Mesendoderm (in vitro differentiated cells): ENCODE results near the gene KAT14. TPM values are rescaled to one million over a fixed set of nuclear protein-coding genes. Genes with fewer than 3 reads are reported as not detected.
"Not testable (repeated sequence)": the region's sequence is repeated elsewhere in the genome, so short reads cannot be mapped to it uniquely, and the experiment has no call there.

Experiments
- DNase-seq: peaks from one replicate; pipeline ENCODE4 v3.0.0; 2013
- H2AK5ac ChIP-seq: 2 replicates; pipeline ENCODE4 v1.6.1; 2013; ENCODE audit warnings: low read length, inconsistent platforms
- H2BK120ac ChIP-seq: 2 replicates; pipeline ENCODE4 v1.6.1; 2013; ENCODE audit warnings: low read depth, mild to moderate bottlenecking, low read length, moderate library complexity, mixed read lengths
- H2BK15ac ChIP-seq: replicated peaks from 2 replicates; pipeline ENCODE4 v1.6.1; 2013; ENCODE audit warnings: low read depth, mild to moderate bottlenecking, moderate library complexity
- H2BK5ac ChIP-seq: 2 replicates; pipeline ENCODE4 v1.6.1; 2013; ENCODE audit warnings: low read length, inconsistent platforms
- H3K18ac ChIP-seq: 2 replicates; pipeline ENCODE4 v1.6.1; 2013; ENCODE audit warnings: mild to moderate bottlenecking, low read length, mixed read lengths
- H3K23ac ChIP-seq: one replicate; pipeline ENCODE4 v1.6.1; 2013; ENCODE audit warnings: low read length
- H3K27ac ChIP-seq: 2 replicates; pipeline ENCODE4 v1.5.1; 2013; ENCODE audit warnings: low read depth, mild to moderate bottlenecking, inconsistent platforms, low read length, moderate library complexity
- H3K27me3 ChIP-seq: 2 replicates; pipeline ENCODE4 v1.6.1; 2013; ENCODE audit warnings: low read length, control low read depth, mild to moderate bottlenecking, inconsistent platforms; ENCODE audit not compliant: insufficient read depth, poor library complexity
- H3K36me3 ChIP-seq: 2 replicates; pipeline ENCODE4 v1.6.1; 2013; ENCODE audit warnings: low read length, inconsistent platforms; ENCODE audit not compliant: control insufficient read depth, insufficient read depth
- H3K4ac ChIP-seq: one replicate; pipeline ENCODE4 v1.6.1; 2013; ENCODE audit warnings: low read depth, mild to moderate bottlenecking, low read length, moderate library complexity
- H3K4me1 ChIP-seq: 2 replicates; pipeline ENCODE4 v1.6.1; 2013; ENCODE audit warnings: low read depth, low read length, inconsistent platforms; ENCODE audit not compliant: control insufficient read depth
- H3K4me2 ChIP-seq: 2 replicates; pipeline ENCODE4 v1.6.1; 2013; ENCODE audit warnings: low read length
- H3K4me3 ChIP-seq: 2 replicates; pipeline ENCODE4 v1.5.1; 2013; ENCODE audit warnings: mild to moderate bottlenecking, low read length
- H3K56ac ChIP-seq: one replicate; pipeline ENCODE4 v1.6.1; 2013; ENCODE audit warnings: low read length
- H3K79me1 ChIP-seq: 2 replicates; pipeline ENCODE4 v1.6.1; 2013; ENCODE audit warnings: low read length, inconsistent platforms
- H3K79me2 ChIP-seq: 2 replicates; pipeline ENCODE4 v1.6.1; 2013; ENCODE audit warnings: mild to moderate bottlenecking, low read length; ENCODE audit not compliant: control insufficient read depth, insufficient read depth
- H3K9ac ChIP-seq: 2 replicates; pipeline ENCODE4 v1.6.1; 2013; ENCODE audit warnings: low read length, inconsistent platforms
- H4K5ac ChIP-seq: one replicate; pipeline ENCODE4 v1.6.1; 2013; ENCODE audit warnings: low read length
- H4K8ac ChIP-seq: one replicate; pipeline ENCODE4 v1.6.1; 2013; ENCODE audit warnings: low read depth, mild to moderate bottlenecking, control low read depth, low read length, moderate library complexity
- WGBS: extraction: QIAGEN DNeasy Blood & Tissue Kit; methylation state at CpG from one replicate; pipeline ENCODE4 v1.1.7; 2013; ENCODE audit warnings: low lambda C conversion rate, missing lambda C conversion rate; ENCODE audit not compliant: insufficient coverage; ENCODE audit errors: extremely low coverage; 5-methylcytosine and 5-hydroxymethylcytosine counted together
- polyA plus RNA-seq, 2 experiments: library from polyadenylated mRNA; stranded (reverse); fragments of 200-250 nt; gene quantifications; one replicate each; pipeline ENCODE4 v1.2.3, GENCODE V29; 2013

KAT14 gene
- polyA plus RNA-seq (2013, experiment 1 of 2) = 18.2 TPM
- polyA plus RNA-seq (2013, experiment 2 of 2) = 18.4 TPM

DNA sequence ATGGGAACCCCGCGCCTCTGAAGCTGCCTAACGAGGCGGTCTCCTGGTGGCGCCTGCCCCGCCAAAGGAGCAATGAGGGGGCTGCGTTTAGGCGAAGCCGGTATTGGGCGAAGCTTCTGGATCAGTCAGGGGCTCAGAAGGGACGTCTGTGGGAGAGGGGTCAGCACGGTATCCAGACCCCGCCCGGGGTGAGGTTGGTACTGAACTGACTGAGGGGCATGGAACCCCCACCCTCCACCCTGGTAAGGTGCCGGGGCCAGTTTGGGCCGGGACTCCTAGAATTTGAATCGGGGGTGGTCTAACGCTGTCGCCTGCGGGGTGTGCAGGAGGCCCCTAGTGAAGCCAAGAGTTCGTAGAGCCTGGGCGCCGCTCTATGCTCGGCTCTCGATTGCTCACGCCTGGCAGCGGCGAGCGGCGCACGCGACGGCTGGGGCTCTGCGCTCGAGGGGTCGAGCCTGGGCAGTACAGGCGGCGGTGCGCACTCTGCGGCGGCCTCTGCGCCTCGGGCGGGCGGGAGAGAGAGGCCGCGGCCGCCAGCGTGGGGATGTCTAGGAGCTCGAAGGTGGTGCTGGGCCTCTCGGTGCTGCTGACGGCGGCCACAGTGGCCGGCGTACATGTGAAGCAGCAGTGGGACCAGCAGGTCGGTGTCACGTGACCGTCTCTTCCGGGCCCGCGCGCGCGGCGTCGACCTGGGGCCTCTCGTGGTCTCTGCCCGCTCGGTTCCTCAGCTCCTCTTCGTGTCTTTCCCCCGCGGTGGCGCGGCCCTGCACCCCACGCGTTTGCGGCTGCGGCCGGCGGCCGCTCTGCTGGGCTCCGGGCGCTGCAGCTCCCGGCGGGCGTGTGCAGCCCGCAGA lies at the start of gene KAT14, which contains the start of gene PET117:
KAT14 (plus strand) TSS at position 452 of the 854 bp plus-strand sequence. CDS start 4,798 bp downstream, outside the sequence.
PET117 (plus strand) TSS at position 452 of the 854 bp plus-strand sequence; CDS start at position 545, 93 bp downstream.
- peak within 1 kb of the TSS; percentile 67 for H4K8ac ChIP-seq
- peaks cover 23% of the 10 kb centered on the region for H3K79me2 ChIP-seq
- H3K27me3 ChIP-seq = no peaks in the 10 kb centered on the region
- peak within 1 kb of the TSS; percentile 92 for H3K4ac ChIP-seq
- H3K79me1 ChIP-seq = peaks cover 14% of the 10 kb centered on the region
- H2BK5ac ChIP-seq = peak within 1 kb of the TSS; percentile 87
- H3K36me3 ChIP-seq = peaks cover 2% of the 10 kb centered on the region
- H3K9ac ChIP-seq = peak within 1 kb of the TSS; percentile 95
- peak within 1 kb of the TSS; percentile 48 for H3K23ac ChIP-seq
- peak within 1 kb of the TSS; percentile 97 for H3K4me2 ChIP-seq
- WGBS = no CpG with 5 or more reads among the region's 87 CpGs
- peak within 1 kb of the TSS; percentile 32 for H2BK120ac ChIP-seq
- H2BK15ac ChIP-seq = no peak within 1 kb of the TSS
- peaks cover 7% of the 10 kb centered on the region for H3K4me1 ChIP-seq
- DNase-seq = peak; percentile 97
- H3K56ac ChIP-seq = peak within 1 kb of the TSS; percentile 96
- H4K5ac ChIP-seq = peak within 1 kb of the TSS; percentile 85
- peak within 1 kb of the TSS; percentile 95 for H3K18ac ChIP-seq
- H3K27ac ChIP-seq = peak within 1 kb of the TSS; percentile 94
- H2AK5ac ChIP-seq = no peak within 1 kb of the TSS
- peak within 1 kb of the TSS; percentile 94 for H3K4me3 ChIP-seq

DNA sequence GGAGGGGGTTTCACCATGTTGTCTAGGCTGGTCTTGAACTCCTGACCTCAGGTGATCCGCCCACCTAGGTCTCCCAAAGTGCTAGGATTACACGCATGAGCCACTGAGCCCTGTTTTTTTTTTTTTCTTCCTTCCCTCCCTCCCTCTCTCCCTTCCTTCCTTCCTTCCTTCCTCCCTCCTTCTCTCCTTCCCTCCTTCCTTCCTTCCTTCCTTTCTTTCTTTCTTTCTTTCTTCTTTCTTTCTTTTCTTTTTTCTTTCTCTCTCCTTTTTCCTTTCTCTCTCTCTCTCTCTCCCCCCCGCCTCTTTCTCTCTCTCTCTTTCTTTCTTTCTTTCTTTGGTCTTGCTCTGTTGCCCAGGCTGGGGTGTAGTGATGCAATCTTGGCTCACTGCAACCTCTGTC lies 49.4 kb upstream of the KAT14 start:
- not testable (repeated sequence) for H3K36me3 ChIP-seq, H3K4me3 ChIP-seq, H3K79me2 ChIP-seq, H3K4me1 ChIP-seq, H3K56ac ChIP-seq, H2BK5ac ChIP-seq, H3K79me1 ChIP-seq, H4K5ac ChIP-seq, H3K27me3 ChIP-seq, H4K8ac ChIP-seq, H3K27ac ChIP-seq, H3K4me2 ChIP-seq, H2BK120ac ChIP-seq, H3K4ac ChIP-seq, H2AK5ac ChIP-seq, H3K18ac ChIP-seq, DNase-seq, H2BK15ac ChIP-seq, H3K23ac ChIP-seq, H3K9ac ChIP-seq
- no CpG with 5 or more reads among the region's 3 CpGs for WGBS

DNA sequence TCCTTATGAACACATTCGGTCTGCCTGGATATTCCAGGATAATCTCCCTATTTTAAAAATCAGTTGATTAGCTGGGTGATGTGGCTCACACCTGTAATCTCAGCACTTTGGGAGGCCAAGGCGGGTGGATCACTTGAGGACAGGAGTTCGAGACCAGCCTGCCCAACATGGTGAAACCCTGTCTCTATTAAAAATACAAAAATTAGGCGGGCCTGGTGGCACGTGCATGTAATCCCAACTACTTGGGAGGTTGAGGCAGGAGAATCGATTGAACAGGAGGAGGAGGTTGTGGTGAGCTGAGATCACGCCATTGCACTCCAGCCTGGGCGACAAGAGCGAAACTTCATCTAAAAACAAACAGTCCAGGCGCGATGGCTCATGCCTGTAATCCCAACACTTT lies 48.8 kb upstream of the KAT14 start:
- not testable (repeated sequence) for H2AK5ac ChIP-seq, H4K8ac ChIP-seq, H3K4me1 ChIP-seq, H3K27ac ChIP-seq, H3K18ac ChIP-seq, H3K4me3 ChIP-seq, H3K9ac ChIP-seq, H3K56ac ChIP-seq, H3K4me2 ChIP-seq, H3K23ac ChIP-seq, H3K27me3 ChIP-seq, DNase-seq, H2BK120ac ChIP-seq, H3K79me1 ChIP-seq, H3K36me3 ChIP-seq, H2BK5ac ChIP-seq, H4K5ac ChIP-seq, H3K4ac ChIP-seq, H2BK15ac ChIP-seq, H3K79me2 ChIP-seq
- no CpG with 5 or more reads among the region's 11 CpGs for WGBS

DNA sequence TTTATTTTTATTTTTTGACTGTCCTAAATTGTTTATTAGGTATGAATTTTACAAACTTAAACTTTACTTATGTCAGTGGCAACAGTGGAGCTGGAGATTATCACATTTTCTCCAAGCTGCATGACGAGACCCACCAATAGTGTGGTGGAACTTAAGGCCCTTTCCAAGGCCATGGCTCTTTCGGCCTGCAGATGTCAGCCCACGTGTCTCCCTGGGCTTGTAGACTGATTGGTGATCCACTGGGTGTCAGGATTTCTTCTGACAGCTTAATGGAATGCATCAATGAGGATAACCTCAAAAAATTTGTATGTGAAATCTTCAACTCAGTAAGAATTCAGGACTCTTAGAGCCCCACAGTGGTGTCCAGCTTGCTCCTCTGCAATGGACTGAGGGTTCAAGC lies 47.6 kb upstream of the KAT14 start:
- no peak overlapping the region for H4K5ac ChIP-seq
- no peaks in the 10 kb centered on the region for H3K79me1 ChIP-seq
- H2BK120ac ChIP-seq = no peak overlapping the region
- no CpG with 5 or more reads among the region's 3 CpGs for WGBS
- no peaks in the 10 kb centered on the region for H3K27me3 ChIP-seq
- no peak overlapping the region for H3K27ac ChIP-seq
- no peak overlapping the region for H2BK15ac ChIP-seq
- H3K4me2 ChIP-seq = no peak overlapping the region
- H4K8ac ChIP-seq = no peak overlapping the region
- no peak overlapping the region for H3K4ac ChIP-seq
- no peak overlapping the region for H2BK5ac ChIP-seq
- no peak overlapping the region for H3K4me3 ChIP-seq
- no peak overlapping the region for H3K9ac ChIP-seq
- H3K56ac ChIP-seq = no peak overlapping the region
- no peaks in the 10 kb centered on the region for H3K36me3 ChIP-seq
- no peaks in the 10 kb centered on the region for H3K4me1 ChIP-seq
- H3K23ac ChIP-seq = no peak overlapping the region
- no peak overlapping the region for H2AK5ac ChIP-seq
- peak; percentile 46 for DNase-seq
- no peak overlapping the region for H3K18ac ChIP-seq
- no peaks in the 10 kb centered on the region for H3K79me2 ChIP-seq

DNA sequence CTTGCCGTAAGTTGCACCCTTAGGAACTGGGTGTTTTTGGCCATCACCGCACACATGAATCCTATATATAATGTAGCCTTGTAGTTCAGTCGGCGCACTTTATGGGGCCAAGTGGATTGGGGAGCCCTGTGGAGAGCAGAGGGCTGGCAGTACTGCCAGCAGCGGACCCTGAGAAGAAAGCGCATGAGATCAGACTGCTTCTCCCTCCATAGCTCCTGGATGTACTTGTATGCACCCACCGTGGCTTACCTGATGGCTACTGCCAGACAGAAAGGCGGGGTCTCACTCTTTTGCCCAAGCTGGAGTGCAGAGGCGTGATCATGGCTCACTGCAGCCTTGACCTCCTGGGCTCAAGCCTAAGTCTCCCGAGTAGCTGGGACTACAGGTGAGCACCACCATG lies 47.2 kb upstream of the KAT14 start:
- no peak overlapping the region for H3K4me2 ChIP-seq
- H3K4me1 ChIP-seq = no peaks in the 10 kb centered on the region
- no peak overlapping the region for H2BK5ac ChIP-seq
- H2AK5ac ChIP-seq = no peak overlapping the region
- no peak overlapping the region for H3K18ac ChIP-seq
- no peak overlapping the region for H4K8ac ChIP-seq
- no peak overlapping the region for H3K4me3 ChIP-seq
- H3K56ac ChIP-seq = no peak overlapping the region
- H3K79me2 ChIP-seq = no peaks in the 10 kb centered on the region
- no peaks in the 10 kb centered on the region for H3K36me3 ChIP-seq
- no peak overlapping the region for H4K5ac ChIP-seq
- H3K27ac ChIP-seq = no peak overlapping the region
- no peak overlapping the region for H3K9ac ChIP-seq
- H2BK15ac ChIP-seq = no peak overlapping the region
- no peak for DNase-seq
- H3K27me3 ChIP-seq = no peaks in the 10 kb centered on the region
- WGBS = no CpG with 5 or more reads among the region's 10 CpGs
- no peak overlapping the region for H3K23ac ChIP-seq
- no peak overlapping the region for H3K4ac ChIP-seq
- H2BK120ac ChIP-seq = no peak overlapping the region
- H3K79me1 ChIP-seq = no peaks in the 10 kb centered on the region
